Non-pigmented ciliary epithelial cell (primary cell): ENCODE data around the gene TRHDE.
"Not testable (repeated sequence)": the region's sequence is repeated elsewhere in the genome, so short reads cannot be mapped to it uniquely, and the experiment has no call there.

Source experiments
- DNase-seq: peaks from one replicate; pipeline ENCODE4 v3.0.0-alpha.2; 2010; ENCODE audit warnings: low read depth

The TRHDE gene

GRCh38 chr12:72642706-72643105 is 370.5 kb downstream of the TRHDE start:
- DNase-seq: no peak

- no peak for DNase-seq
Observed at GRCh38 chr12:72647139-72647538, 375.0 kb downstream of the TRHDE start.

GRCh38 chr12:72658615-72659014 is 386.4 kb downstream of the TRHDE start:
- no peak for DNase-seq

GRCh38 chr12:72660174-72660573 is 388.0 kb downstream of the TRHDE start:
- DNase-seq: not testable (repeated sequence)

- no peak for DNase-seq
Observed at GRCh38 chr12:72673853-72674252, 401.7 kb downstream of the TRHDE start.

- DNase-seq: no peak
Observed at GRCh38 chr12:72676556-72676955, 404.4 kb downstream of the TRHDE start.

GRCh38 chr12:72677139-72677538 is 405.0 kb downstream of the TRHDE start:
- DNase-seq: no peak

GRCh38 chr12:72677846-72678245 is 405.7 kb downstream of the TRHDE start:
- no peak for DNase-seq

- DNase-seq: no peak
Observed at GRCh38 chr12:72679147-72679757, 407.1 kb downstream of the TRHDE start.

GRCh38 chr12:72681028-72681427 is 408.9 kb downstream of the TRHDE start:
- DNase-seq: no peak

- DNase-seq: no peak
Observed at GRCh38 chr12:72684491-72684890, 412.3 kb downstream of the TRHDE start.

- no peak for DNase-seq
Observed at GRCh38 chr12:72692338-72692737, 420.2 kb downstream of the TRHDE start.

- no peak for DNase-seq
Observed at GRCh38 chr12:72694193-72694592, 422.0 kb downstream of the TRHDE start.

- DNase-seq: no peak
Observed at GRCh38 chr12:72699362-72699761, 427.2 kb downstream of the TRHDE start.

GRCh38 chr12:72712025-72712424 is 439.9 kb downstream of the TRHDE start:
- DNase-seq: not testable (repeated sequence)

- DNase-seq: no peak
Observed at GRCh38 chr12:72716221-72716620, 444.1 kb downstream of the TRHDE start.

GRCh38 chr12:72717036-72717435 is 444.9 kb downstream of the TRHDE start:
- no peak for DNase-seq
